Activated naive CD4-positive, alpha-beta T cell treated with anti-CD3 and anti-CD28 coated beads for 36 hours (primary cell): ENCODE results near the gene FGF14. TPM values are rescaled to one million over a fixed set of nuclear protein-coding genes. Genes with fewer than 3 reads are reported as not detected.

Experiments used
- CTCF ChIA-PET: fragments of 350-600 bp; sonication (Branson Sonifier 250); formaldehyde crosslinking; loops from one replicate; lab custom pipeline; 2021; ENCODE audit warnings: antibody characterized with exemption; lab: Charles Lee
- DNase-seq: peaks from one replicate; pipeline ENCODE4 v3.0.0-alpha.2; 2020
- H3K27ac Mint-ChIP-seq: one replicate; pipeline ENCODE4 v1.8.0; 2021; ENCODE audit warnings: mild to moderate bottlenecking, mixed read lengths
- H3K27me3 Mint-ChIP-seq: one replicate; pipeline ENCODE4 v1.8.0; 2021; ENCODE audit warnings: low read depth, mixed read lengths
- H3K36me3 Mint-ChIP-seq: one replicate; pipeline ENCODE4 v1.8.0; 2021; ENCODE audit warnings: low read depth, mixed read lengths
- H3K4me1 Mint-ChIP-seq: one replicate; pipeline ENCODE4 v1.8.0; 2021; ENCODE audit warnings: low read depth, mixed read lengths
- H3K4me3 Mint-ChIP-seq: one replicate; pipeline ENCODE4 v1.8.0; 2021; ENCODE audit warnings: mild to moderate bottlenecking, moderate library complexity, mixed read lengths
- H3K9me3 Mint-ChIP-seq: one replicate; pipeline ENCODE4 v1.8.0; 2021; ENCODE audit warnings: mixed read lengths
- intact Hi-C: fragments of 100-400 bp; cut with micrococcal nuclease; formaldehyde crosslinking; loops from one replicate; pipeline ENCODE4 v1.15.1; 2023
- total RNA-seq, 2 experiments: library from RNA; stranded (reverse); gene quantifications; one replicate each; pipeline ENCODE4 v1.2.3, GENCODE V29; 2021

Gene FGF14
- total RNA-seq, 2 experiments from 2014 or later, result not detected

- Mint-ChIP-seq H3K4me3 (no peak overlapping the region), H3K36me3 (no peaks in the 10 kb centered on the region), H3K4me1 (no peaks in the 10 kb centered on the region), H3K27me3 (peaks cover 9% of the 10 kb centered on the region), H3K9me3 (no peaks in the 10 kb centered on the region), H3K27ac (no peak overlapping the region)
- intact Hi-C loops, result no loop called here
- DNase-seq, result no peak
- CTCF ChIA-PET, result no interaction called here
Measured at GRCh38 chr13:102299366-102299765, 102.5 kb downstream of the FGF14 start.

GRCh38 chr13:102298051-102298450, 103.8 kb downstream of the FGF14 start:
- CTCF ChIA-PET, result no interaction called here
- DNase-seq, result no peak
- intact Hi-C loops, result no loop called here
- Mint-ChIP-seq H3K4me1 (no peaks in the 10 kb centered on the region), H3K9me3 (no peaks in the 10 kb centered on the region), H3K27me3 (peaks cover 6% of the 10 kb centered on the region), H3K27ac (no peak overlapping the region), H3K4me3 (no peak overlapping the region), H3K36me3 (no peaks in the 10 kb centered on the region)

GRCh38 chr13:102295316-102296048, 106.4 kb downstream of the FGF14 start:
- Mint-ChIP-seq H3K9me3 (no peaks in the 10 kb centered on the region), H3K4me3 (no peak overlapping the region), H3K27me3 (peaks cover 9% of the 10 kb centered on the region), H3K36me3 (no peaks in the 10 kb centered on the region), H3K4me1 (no peaks in the 10 kb centered on the region), H3K27ac (no peak overlapping the region)
- intact Hi-C loops, result no loop called here
- DNase-seq, result no peak
- CTCF ChIA-PET, result no interaction called here

DNA sequence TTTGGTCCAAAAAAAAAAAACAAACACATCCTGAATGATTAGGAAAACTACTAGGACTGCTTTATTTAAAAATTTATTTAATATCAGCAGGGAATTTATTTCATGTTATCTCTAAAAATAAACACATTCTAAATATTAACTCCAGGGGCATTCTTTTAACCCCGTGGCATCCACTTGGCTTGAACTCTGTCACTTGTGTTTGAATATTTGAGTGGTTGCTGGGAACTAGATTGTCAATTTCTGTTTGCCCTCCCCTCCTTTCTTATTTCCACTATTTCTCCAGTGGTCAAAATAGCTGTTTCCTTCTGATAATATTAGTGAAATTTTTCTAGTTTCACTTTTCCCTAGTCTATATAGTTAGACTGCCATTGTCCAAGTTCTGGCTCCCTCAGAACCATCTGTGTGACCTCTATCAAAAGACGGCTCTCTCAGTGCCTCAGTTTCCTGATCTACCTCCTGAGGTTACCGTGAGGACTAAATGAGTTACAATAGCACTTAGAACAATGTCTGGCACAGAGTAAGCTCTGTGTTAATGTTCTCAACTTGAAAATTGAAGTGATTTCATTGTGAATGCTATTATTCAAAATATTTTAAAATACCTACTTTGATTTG, 107.3 kb downstream of the FGF14 start:
- DNase-seq, result no peak
- Mint-ChIP-seq H3K4me3 (no peak overlapping the region), H3K9me3 (no peaks in the 10 kb centered on the region), H3K36me3 (no peaks in the 10 kb centered on the region), H3K27ac (no peak overlapping the region), H3K27me3 (peaks cover 9% of the 10 kb centered on the region), H3K4me1 (no peaks in the 10 kb centered on the region)
- intact Hi-C loops, result no loop called here
- CTCF ChIA-PET, result no interaction called here

DNA sequence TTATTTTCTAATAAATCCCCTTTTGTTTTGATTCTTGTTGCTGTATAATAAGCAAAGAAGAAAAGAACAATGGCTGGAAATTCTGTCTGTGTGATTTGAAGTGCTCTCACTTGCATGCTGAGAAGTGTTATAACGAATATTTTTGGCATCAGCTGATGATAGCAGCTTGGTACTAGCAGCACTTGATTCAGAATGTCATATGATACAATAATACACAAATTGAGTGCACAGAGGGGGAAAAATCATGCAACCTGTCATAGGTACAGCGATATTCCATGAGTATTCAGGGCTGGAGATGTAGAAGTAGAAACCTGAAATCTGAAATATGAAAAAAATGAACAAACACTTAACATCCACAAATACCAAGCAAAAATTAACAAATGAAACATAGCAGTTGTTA, 108.1 kb downstream of the FGF14 start:
- intact Hi-C loops, result no loop called here
- CTCF ChIA-PET, result no interaction called here
- Mint-ChIP-seq H3K4me3 (no peak overlapping the region), H3K36me3 (no peaks in the 10 kb centered on the region), H3K27ac (no peak overlapping the region), H3K9me3 (no peaks in the 10 kb centered on the region), H3K4me1 (no peaks in the 10 kb centered on the region), H3K27me3 (peaks cover 9% of the 10 kb centered on the region)
- DNase-seq, result no peak

GRCh38 chr13:102291587-102292218, 110.1 kb downstream of the FGF14 start:
- no peak for DNase-seq
- H3K27ac Mint-ChIP-seq, result no peak overlapping the region
- H3K4me1 Mint-ChIP-seq, result no peaks in the 10 kb centered on the region
- H3K27me3 Mint-ChIP-seq, result peaks cover 6% of the 10 kb centered on the region
- CTCF ChIA-PET, result no interaction called here
- no peaks in the 10 kb centered on the region for H3K9me3 Mint-ChIP-seq
- intact Hi-C loops, result no loop called here
- no peak overlapping the region for H3K4me3 Mint-ChIP-seq
- H3K36me3 Mint-ChIP-seq, result no peaks in the 10 kb centered on the region

DNA sequence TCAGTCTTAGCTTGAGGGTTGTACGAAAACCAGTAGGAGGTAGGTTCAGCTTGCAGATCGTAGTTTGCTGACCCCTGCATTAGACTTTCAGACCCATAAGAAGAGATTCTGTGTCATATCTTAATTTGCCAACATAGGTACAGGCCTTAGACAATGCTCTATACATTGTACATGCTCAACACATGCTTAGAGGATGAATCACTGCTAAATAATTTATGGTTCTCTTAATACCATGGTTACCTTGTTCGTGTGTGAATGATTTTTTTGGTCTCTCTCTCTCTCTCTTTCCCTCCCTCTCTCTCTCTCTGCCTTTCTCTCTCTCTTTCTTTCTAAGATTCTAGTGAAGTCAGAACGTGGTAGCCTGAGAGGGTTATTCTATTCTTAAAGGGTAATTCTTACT, 112.2 kb downstream of the FGF14 start:
- DNase-seq, result no peak
- CTCF ChIA-PET, result no interaction called here
- no peak overlapping the region for H3K4me3 Mint-ChIP-seq
- no peak overlapping the region for H3K27ac Mint-ChIP-seq
- peaks cover 3% of the 10 kb centered on the region for H3K27me3 Mint-ChIP-seq
- H3K36me3 Mint-ChIP-seq, result no peaks in the 10 kb centered on the region
- intact Hi-C loops, result no loop called here
- H3K4me1 Mint-ChIP-seq, result no peaks in the 10 kb centered on the region
- H3K9me3 Mint-ChIP-seq, result no peaks in the 10 kb centered on the region

- H3K27ac Mint-ChIP-seq, result no peak overlapping the region
- DNase-seq, result no peak
- H3K4me1 Mint-ChIP-seq, result no peaks in the 10 kb centered on the region
- peaks cover 2% of the 10 kb centered on the region for H3K27me3 Mint-ChIP-seq
- no peaks in the 10 kb centered on the region for H3K36me3 Mint-ChIP-seq
- H3K4me3 Mint-ChIP-seq, result no peak overlapping the region
- CTCF ChIA-PET, result no interaction called here
- no peaks in the 10 kb centered on the region for H3K9me3 Mint-ChIP-seq
- intact Hi-C loops, result no loop called here
Measured at GRCh38 chr13:102286326-102286725, 115.5 kb downstream of the FGF14 start.

DNA sequence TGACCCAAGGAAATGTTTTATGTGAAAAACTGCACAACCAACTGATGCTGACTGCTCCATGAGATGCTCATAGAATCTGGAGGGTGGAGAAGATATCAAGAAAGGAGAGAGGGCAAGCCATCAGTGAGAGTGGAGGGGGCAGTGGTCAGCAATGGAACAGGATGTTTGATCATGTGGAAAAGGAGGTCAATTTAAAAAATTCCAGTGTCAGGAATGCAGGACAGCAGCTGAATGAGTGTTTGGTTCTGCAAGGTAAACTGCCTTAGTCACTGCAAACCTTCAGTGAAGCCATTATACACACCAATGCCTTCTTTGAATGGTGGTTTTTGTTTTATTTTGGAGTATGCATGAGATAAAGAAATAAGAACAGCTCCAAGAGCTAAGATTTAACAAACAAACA, 121.5 kb downstream of the FGF14 start:
- H3K4me1 Mint-ChIP-seq, result no peaks in the 10 kb centered on the region
- no peak for DNase-seq
- H3K4me3 Mint-ChIP-seq, result no peak overlapping the region
- CTCF ChIA-PET, result no interaction called here
- no peaks in the 10 kb centered on the region for H3K9me3 Mint-ChIP-seq
- peaks cover 13% of the 10 kb centered on the region for H3K27me3 Mint-ChIP-seq
- no peak overlapping the region for H3K27ac Mint-ChIP-seq
- intact Hi-C loops, result no loop called here
- no peaks in the 10 kb centered on the region for H3K36me3 Mint-ChIP-seq

GRCh38 chr13:102277286-102277685, 124.6 kb downstream of the FGF14 start:
- intact Hi-C loops, result no loop called here
- no peaks in the 10 kb centered on the region for H3K9me3 Mint-ChIP-seq
- H3K27ac Mint-ChIP-seq, result no peak overlapping the region
- H3K27me3 Mint-ChIP-seq, result peaks cover 11% of the 10 kb centered on the region
- DNase-seq, result no peak
- no peaks in the 10 kb centered on the region for H3K4me1 Mint-ChIP-seq
- CTCF ChIA-PET, result no interaction called here
- H3K36me3 Mint-ChIP-seq, result no peaks in the 10 kb centered on the region
- no peak overlapping the region for H3K4me3 Mint-ChIP-seq

GRCh38 chr13:102276404-102276803, 125.4 kb downstream of the FGF14 start:
- CTCF ChIA-PET, result no interaction called here
- no peak overlapping the region for H3K27ac Mint-ChIP-seq
- H3K4me1 Mint-ChIP-seq, result no peaks in the 10 kb centered on the region
- H3K27me3 Mint-ChIP-seq, result peaks cover 11% of the 10 kb centered on the region
- H3K36me3 Mint-ChIP-seq, result no peaks in the 10 kb centered on the region
- no peak for DNase-seq
- intact Hi-C loops, result no loop called here
- H3K9me3 Mint-ChIP-seq, result no peaks in the 10 kb centered on the region
- H3K4me3 Mint-ChIP-seq, result no peak overlapping the region

DNA sequence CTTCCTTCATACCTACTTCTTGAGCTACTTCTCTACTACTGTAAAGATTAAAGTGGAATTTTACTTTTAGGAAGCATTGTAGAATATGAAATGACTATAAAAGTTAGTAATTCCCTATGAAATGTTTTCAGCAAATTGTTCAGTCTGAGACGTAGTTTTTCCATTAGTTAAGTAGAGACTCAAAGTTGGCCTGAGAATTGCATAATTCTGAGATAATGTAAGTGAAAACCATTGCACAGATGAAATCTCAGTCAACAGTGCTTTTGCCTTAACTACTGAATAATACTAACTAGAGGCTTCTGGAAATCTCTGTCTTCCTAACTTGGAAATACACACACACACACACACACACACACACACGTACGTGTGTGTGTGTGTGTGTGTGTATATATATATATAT, 125.9 kb downstream of the FGF14 start:
- no peak for DNase-seq
- Mint-ChIP-seq H3K9me3 (no peaks in the 10 kb centered on the region), H3K27ac (no peak overlapping the region), H3K4me3 (no peak overlapping the region), H3K4me1 (no peaks in the 10 kb centered on the region), H3K27me3 (peaks cover 11% of the 10 kb centered on the region), H3K36me3 (no peaks in the 10 kb centered on the region)
- intact Hi-C loops, result no loop called here
- CTCF ChIA-PET, result no interaction called here

- Mint-ChIP-seq H3K27ac (no peak overlapping the region), H3K9me3 (no peaks in the 10 kb centered on the region), H3K4me3 (no peak overlapping the region), H3K4me1 (no peaks in the 10 kb centered on the region), H3K36me3 (no peaks in the 10 kb centered on the region), H3K27me3 (peaks cover 5% of the 10 kb centered on the region)
- CTCF ChIA-PET, result no interaction called here
- no peak for DNase-seq
- intact Hi-C loops, result no loop called here
Measured at GRCh38 chr13:102273111-102273510, 128.7 kb downstream of the FGF14 start.
